Endodermal cell (in vitro differentiated cells): ENCODE data around the gene CCDC88A. TPM values are rescaled to one million over a fixed set of nuclear protein-coding genes. Genes with fewer than 3 reads are reported as not detected.

Experiments used
- DNase-seq: peaks from one replicate; pipeline ENCODE4 v3.0.0-alpha.2; 2017
- H3K27ac ChIP-seq: 2 replicates; pipeline ENCODE4 v1.5.1; 2013; ENCODE audit warnings: mild to moderate bottlenecking, low read depth, low read length, moderate library complexity
- H3K27me3 ChIP-seq: 2 replicates; pipeline ENCODE4 v1.6.1; 2013; ENCODE audit warnings: mild to moderate bottlenecking, low read length, moderate library complexity; ENCODE audit not compliant: insufficient read depth, control insufficient read depth, poor library complexity, severe bottlenecking
- H3K36me3 ChIP-seq: 2 replicates; pipeline ENCODE4 v1.7.0; 2013; ENCODE audit warnings: mild to moderate bottlenecking, low read length, moderate library complexity; ENCODE audit not compliant: control insufficient read depth, insufficient read depth
- H3K4me1 ChIP-seq: one replicate; pipeline ENCODE4 v1.7.0; 2013; ENCODE audit warnings: low read length; ENCODE audit not compliant: control insufficient read depth, insufficient read depth
- H3K4me3 ChIP-seq: 2 replicates; pipeline ENCODE4 v1.5.1; 2013; ENCODE audit warnings: mild to moderate bottlenecking, low read length, moderate library complexity
- H3K9ac ChIP-seq: 2 replicates; pipeline ENCODE4 v1.6.1; 2013; ENCODE audit warnings: mild to moderate bottlenecking, low read length, moderate library complexity; ENCODE audit not compliant: poor library complexity, severe bottlenecking; ENCODE audit errors: extremely low read depth
- H3K9me3 ChIP-seq: 2 replicates; pipeline ENCODE4 v1.6.1; 2013; ENCODE audit warnings: mild to moderate bottlenecking, low read length, moderate library complexity; ENCODE audit not compliant: control insufficient read depth
- H3K27ac Mint-ChIP-seq: 2 replicates; pipeline ENCODE4 v1.8.0; 2020; ENCODE audit warnings: mixed read lengths
- H3K27me3 Mint-ChIP-seq: 2 replicates; pipeline ENCODE4 v1.8.0; 2021; ENCODE audit warnings: mild to moderate bottlenecking, mixed read lengths; ENCODE audit not compliant: insufficient read depth
- H3K36me3 Mint-ChIP-seq: 2 replicates; pipeline ENCODE4 v1.8.0; 2020; ENCODE audit warnings: low read depth, mixed read lengths
- H3K4me1 Mint-ChIP-seq: 2 replicates; pipeline ENCODE4 v1.8.0; 2020; ENCODE audit warnings: mixed read lengths
- H3K4me3 Mint-ChIP-seq: 2 replicates; pipeline ENCODE4 v1.8.0; 2020; ENCODE audit warnings: mild to moderate bottlenecking, moderate library complexity, mixed read lengths
- H3K9me3 Mint-ChIP-seq: 2 replicates; pipeline ENCODE4 v1.8.0; 2020; ENCODE audit warnings: mild to moderate bottlenecking, mixed read lengths
- WGBS, 2 experiments: methylation state at CpG; one replicate each; pipeline versions ENCODE4 v1.1.5 to v1.1.7; 2013; ENCODE audit warnings: missing lambda C conversion rate in 2 of 2, mixed read lengths in 1 of 2; ENCODE audit not compliant: insufficient coverage in 1 of 2, insufficient read length in 1 of 2; 5-methylcytosine and 5-hydroxymethylcytosine counted together
- total RNA-seq, 2 donors: library from RNA; stranded (reverse); fragmentation: NEBNext Ultra II Directional in 1 of 2; extraction: Animal tissue kit (Norgen Biotek cat#: 25700) in 1 of 2; gene quantifications; 2 replicates in 1 of 2; 3 replicates in 1 of 2; pipeline ENCODE4 v1.2.1, GENCODE V29; 2021
- TF ChIP-seq, protein P1 (sequence below): fragments of 200-600 bp; sonication (generic); conservative IDR thresholded peaks from 2 replicates; pipeline ENCODE4 v1.5.0; 2021; ENCODE audit warnings: antibody characterized with exemption, mild to moderate bottlenecking

CCDC88A gene
- total RNA-seq, 2 donors from 2014 or later, result 84.2 to 88.4 TPM

DNA sequence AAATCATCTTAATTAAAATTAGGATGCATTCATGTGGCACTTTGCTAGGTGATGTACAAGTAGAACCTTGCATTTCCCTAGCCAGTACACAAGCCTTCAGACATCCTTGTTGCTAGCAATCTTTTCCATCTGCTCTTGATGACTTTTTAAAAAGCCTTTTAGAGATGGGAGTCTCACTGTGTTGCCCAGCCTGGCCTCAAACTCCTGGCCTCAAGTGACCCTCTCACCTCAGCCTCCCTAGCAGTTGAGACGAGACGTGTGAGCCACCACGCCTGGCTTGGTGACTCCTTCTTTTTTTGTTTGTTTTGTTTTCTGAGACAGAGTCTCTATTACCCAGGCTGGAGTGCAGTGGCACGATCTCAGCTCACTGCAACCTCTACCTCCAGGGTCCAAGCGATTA lies 1.7 kb upstream of the CCDC88A start:
- WGBS, 2 experiments, result 90 to 100% methylated on average over 2 to 5 of the region's 5 CpGs
- Histone ChIP-seq H3K27ac (no peak overlapping the region), H3K9me3 (no peaks in the 10 kb centered on the region), H3K27me3 (no peaks in the 10 kb centered on the region), H3K4me3 (no peak overlapping the region), H3K4me1 (no peaks in the 10 kb centered on the region), H3K36me3 (no peaks in the 10 kb centered on the region), H3K9ac (no peak overlapping the region)
- Mint-ChIP-seq H3K36me3 (no peaks in the 10 kb centered on the region), H3K27me3 (no peaks in the 10 kb centered on the region), H3K27ac (no peak overlapping the region), H3K4me1 (peaks cover 13% of the 10 kb centered on the region), H3K9me3 (no peaks in the 10 kb centered on the region), H3K4me3 (no peak overlapping the region)
- TF ChIP-seq, protein P1, sequence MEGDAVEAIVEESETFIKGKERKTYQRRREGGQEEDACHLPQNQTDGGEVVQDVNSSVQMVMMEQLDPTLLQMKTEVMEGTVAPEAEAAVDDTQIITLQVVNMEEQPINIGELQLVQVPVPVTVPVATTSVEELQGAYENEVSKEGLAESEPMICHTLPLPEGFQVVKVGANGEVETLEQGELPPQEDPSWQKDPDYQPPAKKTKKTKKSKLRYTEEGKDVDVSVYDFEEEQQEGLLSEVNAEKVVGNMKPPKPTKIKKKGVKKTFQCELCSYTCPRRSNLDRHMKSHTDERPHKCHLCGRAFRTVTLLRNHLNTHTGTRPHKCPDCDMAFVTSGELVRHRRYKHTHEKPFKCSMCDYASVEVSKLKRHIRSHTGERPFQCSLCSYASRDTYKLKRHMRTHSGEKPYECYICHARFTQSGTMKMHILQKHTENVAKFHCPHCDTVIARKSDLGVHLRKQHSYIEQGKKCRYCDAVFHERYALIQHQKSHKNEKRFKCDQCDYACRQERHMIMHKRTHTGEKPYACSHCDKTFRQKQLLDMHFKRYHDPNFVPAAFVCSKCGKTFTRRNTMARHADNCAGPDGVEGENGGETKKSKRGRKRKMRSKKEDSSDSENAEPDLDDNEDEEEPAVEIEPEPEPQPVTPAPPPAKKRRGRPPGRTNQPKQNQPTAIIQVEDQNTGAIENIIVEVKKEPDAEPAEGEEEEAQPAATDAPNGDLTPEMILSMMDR, result no peak
- no peak for DNase-seq

- Histone ChIP-seq H3K9ac (no peak overlapping the region), H3K9me3 (no peaks in the 10 kb centered on the region), H3K36me3 (no peaks in the 10 kb centered on the region), H3K4me1 (no peaks in the 10 kb centered on the region), H3K4me3 (no peak overlapping the region), H3K27me3 (no peaks in the 10 kb centered on the region), H3K27ac (no peak overlapping the region)
- H3K4me3 Mint-ChIP-seq, result no peak overlapping the region
- no peaks in the 10 kb centered on the region for H3K27me3 Mint-ChIP-seq
- DNase-seq, result no peak
- no peak overlapping the region for H3K27ac Mint-ChIP-seq
- TF ChIP-seq, protein P1, result no peak
- 60 to 90% methylated on average over 1 to 5 of the region's 6 CpGs for WGBS, 2 experiments
- no peaks in the 10 kb centered on the region for H3K9me3 Mint-ChIP-seq
- H3K4me1 Mint-ChIP-seq, result peaks cover 13% of the 10 kb centered on the region
- no peaks in the 10 kb centered on the region for H3K36me3 Mint-ChIP-seq
These were observed 1.2 kb upstream of the CCDC88A start for GRCh38 chr2:55420871-55421270.

GRCh38 chr2:55420439-55420725 lies 726 bp upstream of the CCDC88A start:
- Histone ChIP-seq H3K9me3 (no peaks in the 10 kb centered on the region), H3K27me3 (no peaks in the 10 kb centered on the region), H3K27ac (no peak overlapping the region), H3K36me3 (no peaks in the 10 kb centered on the region), H3K4me3 (peak overlapping the region; percentile 84), H3K4me1 (no peaks in the 10 kb centered on the region), H3K9ac (peak overlapping the region; percentile 34)
- H3K27me3 Mint-ChIP-seq, result no peaks in the 10 kb centered on the region
- H3K9me3 Mint-ChIP-seq, result no peaks in the 10 kb centered on the region
- peak overlapping the region; percentile 92 for H3K4me3 Mint-ChIP-seq
- no peaks in the 10 kb centered on the region for H3K36me3 Mint-ChIP-seq
- 17 to 31% methylated on average over 1 to 3 of the region's 3 CpGs for WGBS, 2 experiments
- peaks cover 13% of the 10 kb centered on the region for H3K4me1 Mint-ChIP-seq
- no peak overlapping the region for H3K27ac Mint-ChIP-seq
- DNase-seq, result no peak
- TF ChIP-seq, protein P1, result no peak
